AG09309 (cell line): Measurements from ENCODE around the gene SALL2.

ENCODE experiments used
- DNase-seq: peaks from one replicate; pipeline ENCODE4 v3.0.0-alpha.2; 2010; ENCODE audit warnings: low read depth
- H3K4me3 ChIP-seq: 2 replicates; pipeline ENCODE4 v1.5.1; 2011; ENCODE audit warnings: mild to moderate bottlenecking, low read depth, low read length, moderate library complexity; ENCODE audit not compliant: control insufficient read depth
- CTCF ChIP-seq: IDR thresholded peaks from 2 replicates; pipeline ENCODE4 v1.5.1; 2011; ENCODE audit warnings: mild to moderate bottlenecking, low read depth, low read length, inconsistent platforms; ENCODE audit not compliant: insufficient read depth, control insufficient read depth; ENCODE audit errors: missing control alignments

The SALL2 gene

GRCh38 chr14:21518725-21519124 lies 7.4 kb downstream of the SALL2 start:
- no peak overlapping the region for H3K4me3 ChIP-seq
- no peak for DNase-seq
- no peak for TF ChIP-seq CTCF

GRCh38 chr14:21514341-21514740 lies 11.8 kb downstream of the SALL2 start:
- TF ChIP-seq CTCF = no peak
- H3K4me3 ChIP-seq = no peak overlapping the region
- no peak for DNase-seq

GRCh38 chr14:21510735-21511657 lies 15.2 kb downstream of the SALL2 start, which contains the start of gene METTL3:
Gene METTL3 (minus strand): TSS chr14:21511340. CDS start chr14:21511223, 117 bp downstream.
- peak; percentile 98 for DNase-seq
- peak within 1 kb of the TSS; percentile 60 for H3K4me3 ChIP-seq
- TF ChIP-seq CTCF = no peak

GRCh38 chr14:21509432-21510143 lies 16.6 kb downstream of the SALL2 start:
- TF ChIP-seq CTCF = no peak
- no peak overlapping the region for H3K4me3 ChIP-seq

GRCh38 chr14:21506557-21506956 lies 19.6 kb downstream of the SALL2 start:
- no peak overlapping the region for H3K4me3 ChIP-seq
- TF ChIP-seq CTCF = no peak
- DNase-seq = no peak

More at GRCh38 chr14:21509432-21510143, 16.6 kb downstream of the SALL2 start:
- no peak for DNase-seq

- DNase-seq = no peak
- no peak for TF ChIP-seq CTCF
- no peak overlapping the region for H3K4me3 ChIP-seq
These were observed 21.1 kb downstream of the SALL2 start for GRCh38 chr14:21505012-21505553.
